GM21423 (cell line): ENCODE data around the gene TMEM123.

ENCODE experiments used
- ATAC-seq: cut with Tn5 transposase; IDR thresholded peaks from one replicate; pipeline ENCODE4 v1.9.1; 2021; ENCODE audit warnings: mild to moderate bottlenecking, moderate library complexity; ENCODE audit not compliant: unreplicated experiment

Gene TMEM123, protein sequence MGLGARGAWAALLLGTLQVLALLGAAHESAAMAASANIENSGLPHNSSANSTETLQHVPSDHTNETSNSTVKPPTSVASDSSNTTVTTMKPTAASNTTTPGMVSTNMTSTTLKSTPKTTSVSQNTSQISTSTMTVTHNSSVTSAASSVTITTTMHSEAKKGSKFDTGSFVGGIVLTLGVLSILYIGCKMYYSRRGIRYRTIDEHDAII

GRCh38 chr11:102452461-102453301 lies at the start of gene TMEM123:
Gene TMEM123, minus strand, starts transcription at chr11:102452765. Its CDS starts 142 bp downstream, at chr11:102452623.
- ATAC-seq, result peak; percentile 52

GRCh38 chr11:102500829-102501228 lies 48.3 kb upstream of the TMEM123 start:
- no peak for ATAC-seq

DNA sequence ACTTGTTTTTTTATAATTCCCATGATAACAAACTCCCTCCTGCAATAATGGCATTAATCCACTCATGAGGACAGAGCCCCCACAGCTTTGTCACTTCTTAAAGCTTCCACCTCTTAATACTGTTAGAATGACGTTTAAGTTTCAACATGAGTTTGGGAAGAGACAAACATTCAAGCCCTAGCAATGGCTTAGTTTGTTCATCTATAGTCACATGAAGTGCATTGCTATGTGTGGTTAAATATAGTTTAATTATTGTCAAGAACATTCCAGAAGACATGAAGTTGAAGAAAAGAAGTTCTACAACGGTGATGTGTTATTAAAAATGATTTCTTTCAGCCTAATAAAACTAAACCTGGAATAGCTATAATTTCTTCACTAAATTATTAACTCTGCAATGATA lies 47.4 kb upstream of the TMEM123 start:
- ATAC-seq, result no peak

DNA sequence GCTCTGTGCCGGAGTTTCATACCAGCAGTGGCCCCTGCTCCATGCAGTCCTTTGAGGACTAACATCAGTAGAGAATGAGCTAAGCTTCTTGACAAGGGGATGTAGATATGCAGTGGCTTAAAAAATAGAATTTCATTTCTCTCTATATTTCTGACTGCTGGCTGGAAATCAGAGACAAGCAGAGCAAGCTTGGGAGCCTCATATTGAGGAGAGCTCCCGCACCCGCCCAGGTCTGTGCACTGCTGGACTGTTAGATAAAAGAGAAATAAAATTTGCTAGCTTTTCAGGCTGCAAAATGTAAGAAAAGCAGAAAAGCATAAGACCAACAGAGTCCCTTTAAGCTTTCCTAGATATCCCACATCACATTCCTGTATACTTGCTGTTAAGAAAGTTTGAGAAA lies 46.6 kb upstream of the TMEM123 start:
- ATAC-seq, result no peak

DNA sequence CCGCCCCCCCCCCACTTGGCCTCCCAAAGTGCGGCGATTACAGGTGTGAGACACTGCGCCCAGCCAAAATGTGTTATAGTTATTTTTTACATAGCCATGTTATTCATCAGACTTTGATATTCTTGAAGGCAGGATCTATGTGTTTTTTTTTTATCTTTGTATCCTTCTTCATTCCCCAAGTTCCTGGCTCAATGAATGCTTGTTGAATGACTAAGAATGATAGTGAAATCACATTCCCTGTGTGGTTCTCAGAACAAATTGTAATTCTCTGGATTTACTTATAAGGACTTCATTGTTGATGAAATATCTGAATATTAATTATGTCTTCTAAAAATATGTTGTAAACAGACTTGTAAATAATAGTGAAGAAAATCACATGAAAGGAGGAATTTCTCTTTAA lies 44.5 kb upstream of the TMEM123 start:
- ATAC-seq, result no peak

GRCh38 chr11:102495161-102496042 lies 42.8 kb upstream of the TMEM123 start:
- ATAC-seq, result peak; percentile 91

DNA sequence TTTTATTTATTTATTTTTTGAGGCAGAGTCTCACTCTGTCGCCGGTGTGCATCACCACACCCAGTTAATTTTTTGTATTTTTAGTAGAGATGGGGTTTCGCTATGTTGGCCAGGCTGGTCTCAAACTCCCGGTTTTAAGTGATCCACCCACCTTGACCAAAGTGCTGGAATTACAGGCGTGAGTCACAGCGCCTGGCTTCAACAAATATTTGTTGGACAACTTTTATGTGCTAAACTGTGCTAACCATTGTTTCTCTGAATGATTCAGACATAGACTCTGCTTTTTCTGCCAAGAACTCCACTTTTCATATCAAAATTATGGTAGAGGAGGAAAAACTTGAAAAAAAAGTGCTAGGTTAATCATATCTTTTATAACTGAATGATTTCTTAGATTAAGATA lies 41.7 kb upstream of the TMEM123 start:
- ATAC-seq, result no peak

DNA sequence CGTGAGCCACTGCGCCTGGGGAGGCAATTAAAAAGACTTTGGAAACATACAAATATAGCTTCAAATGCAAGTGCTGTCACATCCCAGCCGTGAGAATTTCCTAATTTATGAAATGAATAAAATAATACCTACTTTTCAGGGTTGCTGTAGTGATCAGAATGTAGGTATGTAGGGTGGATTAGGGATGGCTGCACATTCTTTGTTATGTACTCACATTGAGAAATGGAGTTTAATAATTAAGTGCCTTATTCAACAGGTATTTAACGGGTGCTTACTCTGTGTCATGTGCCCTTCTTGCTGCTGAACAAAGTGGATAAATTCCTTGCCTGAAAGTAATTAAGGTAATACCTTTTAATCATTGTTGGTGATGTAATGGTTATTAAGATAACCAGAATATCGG lies 41.0 kb upstream of the TMEM123 start:
- no peak for ATAC-seq

DNA sequence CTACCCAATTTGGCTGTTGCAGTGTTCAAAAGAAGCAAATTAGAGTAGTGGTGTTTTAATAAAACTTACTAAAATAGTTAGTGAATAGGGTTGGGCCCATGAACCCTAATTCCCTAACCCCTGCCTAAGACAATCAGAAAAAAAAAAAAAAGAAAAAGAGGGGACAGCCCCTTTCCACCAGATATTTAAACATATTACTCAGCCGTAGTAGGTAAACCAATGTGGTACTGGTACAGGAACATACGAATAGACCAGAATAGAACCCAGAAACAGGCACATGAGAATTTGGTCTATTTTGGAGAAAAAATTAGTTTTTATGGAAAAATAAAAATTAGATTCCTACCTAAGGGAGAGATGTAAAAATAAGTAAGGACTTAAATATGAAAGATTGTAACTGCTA lies 39.4 kb upstream of the TMEM123 start:
- no peak for ATAC-seq

- ATAC-seq, result no peak
Observed at GRCh38 chr11:102489186-102490145, 36.9 kb upstream of the TMEM123 start.

DNA sequence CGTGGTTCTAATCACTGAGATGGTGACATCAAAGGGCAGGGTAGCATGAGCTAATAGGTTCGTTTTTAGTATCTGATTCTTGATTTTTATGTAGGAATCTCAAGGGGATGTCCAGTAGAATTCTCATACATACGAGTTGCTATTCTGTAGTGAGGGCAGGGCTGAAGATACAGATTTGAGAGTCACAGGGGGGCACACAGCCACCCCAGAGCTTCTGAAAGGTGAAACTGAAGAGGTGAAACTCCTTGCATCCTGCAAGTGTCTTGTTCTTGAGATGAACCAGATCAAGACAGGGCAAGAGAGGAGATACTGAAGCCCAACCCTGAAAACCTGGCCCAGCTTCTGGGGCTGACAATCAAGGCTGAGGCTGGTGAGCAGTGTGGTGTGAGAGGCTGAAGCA lies 35.6 kb upstream of the TMEM123 start:
- ATAC-seq, result peak; percentile 57

DNA sequence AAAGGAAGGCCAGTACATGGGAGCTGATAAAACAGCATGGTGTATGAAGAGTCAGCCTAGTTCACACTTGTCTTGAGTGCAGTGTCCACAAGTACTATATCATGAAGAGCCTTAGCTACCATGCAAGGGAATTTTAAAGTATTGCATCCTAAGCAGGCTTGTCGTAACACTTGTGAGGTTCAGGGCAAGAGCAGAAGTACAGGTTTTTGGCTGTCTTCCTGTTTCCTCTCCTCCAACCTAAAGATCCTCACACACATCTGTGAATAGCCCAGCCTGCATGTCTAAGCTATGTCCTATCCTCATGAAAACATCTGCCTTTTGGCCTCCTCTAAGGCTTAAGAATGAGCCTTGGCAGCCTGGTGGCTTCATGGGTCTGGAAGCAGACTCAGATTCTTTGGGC lies 34.6 kb upstream of the TMEM123 start:
- no peak for ATAC-seq

- no peak for ATAC-seq
Observed at GRCh38 chr11:102486584-102486983, 34.0 kb upstream of the TMEM123 start.

DNA sequence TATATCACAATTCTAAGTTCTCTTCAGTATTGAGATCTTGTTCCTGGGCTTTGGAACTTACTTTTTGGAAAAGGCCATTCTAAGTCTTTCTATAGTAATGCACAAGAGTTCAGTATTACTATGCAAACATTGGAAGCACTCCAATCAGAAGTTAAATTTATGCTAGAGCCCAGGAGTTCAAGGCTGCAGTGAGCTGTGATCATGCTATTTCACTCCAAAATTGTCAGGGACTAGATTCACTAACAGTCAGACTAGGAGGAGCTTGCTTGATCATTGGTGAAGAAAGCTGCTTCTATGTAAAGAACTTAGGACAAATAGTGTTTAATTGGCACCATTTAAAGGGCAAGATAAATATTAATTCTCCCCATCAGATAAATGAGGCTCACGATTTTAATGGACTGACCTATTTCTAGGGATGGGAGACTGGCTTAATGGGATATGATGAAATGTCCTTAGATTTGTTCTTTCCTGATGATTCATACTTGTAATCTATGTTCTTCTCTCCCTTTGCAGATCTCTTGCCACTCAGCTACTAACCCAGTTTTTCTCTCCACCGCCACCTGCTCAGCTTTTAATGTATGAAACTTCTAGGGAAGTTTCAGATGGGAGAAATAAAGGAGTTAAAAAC lies 32.6 kb upstream of the TMEM123 start:
- no peak for ATAC-seq

DNA sequence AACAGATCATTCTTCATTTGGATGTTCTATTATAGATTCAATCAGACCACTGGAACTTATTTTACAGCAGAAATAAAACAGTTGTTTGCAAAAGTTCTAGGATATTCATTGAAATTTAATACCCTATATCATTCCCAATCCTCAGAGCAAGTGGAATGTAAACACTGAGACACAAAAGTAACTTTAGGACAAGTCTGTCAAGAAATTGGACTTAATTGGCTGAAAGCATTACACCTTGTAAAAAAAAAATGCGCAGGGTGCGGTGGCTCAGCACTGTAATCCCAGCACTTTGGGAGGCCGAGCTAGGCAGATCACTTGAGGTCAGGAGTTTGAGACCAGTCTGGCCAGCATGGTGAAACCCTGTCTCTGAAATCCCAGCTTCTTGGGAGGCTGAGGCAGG lies 29.9 kb upstream of the TMEM123 start:
- no peak for ATAC-seq

DNA sequence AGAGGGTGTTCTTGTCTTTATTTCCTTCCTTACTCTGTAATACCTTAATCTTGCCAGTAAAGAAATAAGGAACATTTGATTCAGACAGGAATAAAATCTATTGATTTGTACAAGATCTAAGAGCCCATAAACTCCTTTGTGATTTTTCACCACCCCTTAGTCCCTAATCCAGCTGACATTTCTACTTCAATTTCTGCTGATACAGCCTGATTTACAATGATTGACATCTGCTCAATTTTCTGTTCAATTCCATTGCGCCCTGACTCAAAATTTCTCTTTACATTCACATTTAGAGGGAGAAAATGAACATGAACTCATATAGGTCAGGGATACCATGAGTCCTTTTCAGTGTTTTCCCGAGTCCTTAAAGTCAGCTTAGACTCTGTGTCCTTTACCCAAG lies 27.2 kb upstream of the TMEM123 start:
- ATAC-seq, result no peak

DNA sequence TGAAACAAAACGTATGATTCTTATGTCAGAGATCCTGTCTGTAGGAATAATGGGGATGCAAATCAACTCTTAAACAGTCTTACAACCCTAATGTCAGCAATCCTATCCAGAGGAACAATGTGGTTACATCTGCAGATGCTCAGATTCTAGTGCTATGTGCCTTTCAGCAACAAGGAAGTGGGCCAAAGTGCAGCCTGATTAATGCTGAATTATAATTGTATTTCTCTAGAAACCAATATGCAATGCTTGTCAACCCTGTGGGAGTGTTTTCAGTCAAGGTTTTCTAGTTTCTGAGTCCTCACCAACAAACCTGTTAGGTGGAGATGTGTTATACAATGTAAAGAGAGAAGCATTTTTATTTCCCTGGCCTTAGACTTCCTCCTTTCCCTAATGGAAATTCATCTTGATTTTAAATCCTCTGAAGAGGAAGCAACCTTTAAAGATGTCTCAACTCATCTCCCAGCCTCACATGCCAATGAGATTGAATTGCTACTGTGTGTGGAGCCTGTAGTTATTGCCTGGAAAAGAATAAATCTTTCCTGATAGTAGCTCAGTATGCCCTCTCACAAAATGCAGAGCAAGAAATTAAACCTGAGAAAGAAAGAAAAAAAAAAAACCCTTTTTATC lies 26.2 kb upstream of the TMEM123 start:
- ATAC-seq, result no peak

DNA sequence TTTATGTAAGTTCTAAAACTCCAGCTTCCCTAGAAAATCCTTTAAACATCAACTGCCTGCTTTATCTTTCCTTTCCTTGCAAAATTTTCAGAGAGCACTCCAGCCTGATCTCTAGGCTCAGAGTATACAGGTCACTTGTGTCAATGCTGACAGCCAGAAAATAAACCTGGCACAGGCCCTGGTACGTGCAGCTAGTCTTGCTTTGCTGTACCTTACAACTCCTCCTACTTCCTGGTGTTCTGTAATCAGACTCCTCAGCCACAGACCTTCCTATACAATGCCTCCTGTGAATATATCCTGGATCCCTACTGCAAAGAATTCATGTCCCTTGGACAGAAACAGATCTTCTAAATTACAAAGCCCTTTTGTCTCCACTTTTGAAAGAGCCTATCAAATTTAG lies 24.2 kb upstream of the TMEM123 start:
- ATAC-seq, result peak; percentile 31

DNA sequence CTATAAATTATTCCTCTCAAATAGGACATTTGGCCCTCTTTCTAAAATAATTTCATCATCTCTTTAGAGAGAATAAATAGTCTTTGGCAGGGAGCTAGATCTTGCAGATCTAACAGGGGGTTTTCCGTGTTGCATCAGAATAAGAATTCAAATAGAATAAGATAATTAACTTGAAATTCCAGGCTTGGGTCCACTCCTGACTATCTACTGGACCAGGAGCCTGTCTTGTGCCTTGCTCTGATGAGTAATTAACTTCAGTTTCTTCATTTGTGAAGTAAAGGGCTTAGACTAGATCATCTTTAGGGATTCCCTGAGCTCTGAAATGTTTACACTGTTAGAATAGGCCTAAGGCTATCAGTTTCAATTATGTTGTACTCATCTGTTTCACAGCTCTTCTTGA lies 23.5 kb upstream of the TMEM123 start:
- ATAC-seq, result no peak
